HG03521 (cell line): ENCODE measurements around the gene C6orf62.
"Not testable (repeated sequence)": the region's sequence is repeated elsewhere in the genome, so short reads cannot be mapped to it uniquely, and the experiment has no call there.

Experiments
- ATAC-seq: cut with Tn5 transposase; IDR thresholded peaks from one replicate; pipeline ENCODE4 v1.9.1; 2021; ENCODE audit warnings: mild to moderate bottlenecking, moderate library complexity; ENCODE audit not compliant: unreplicated experiment

Gene C6orf62

GRCh38 chr6:24702720-24703282, 16.2 kb downstream of the C6orf62 start:
- no peak for ATAC-seq

GRCh38 chr6:24699521-24700359, 19.2 kb downstream of the C6orf62 start:
- no peak for ATAC-seq

- no peak for ATAC-seq
Measured at GRCh38 chr6:24696097-24696496, 22.9 kb downstream of the C6orf62 start.

GRCh38 chr6:24695635-24696034, 23.3 kb downstream of the C6orf62 start:
- ATAC-seq = not testable (repeated sequence)

GRCh38 chr6:24694198-24694597, 24.8 kb downstream of the C6orf62 start:
- ATAC-seq = no peak

DNA sequence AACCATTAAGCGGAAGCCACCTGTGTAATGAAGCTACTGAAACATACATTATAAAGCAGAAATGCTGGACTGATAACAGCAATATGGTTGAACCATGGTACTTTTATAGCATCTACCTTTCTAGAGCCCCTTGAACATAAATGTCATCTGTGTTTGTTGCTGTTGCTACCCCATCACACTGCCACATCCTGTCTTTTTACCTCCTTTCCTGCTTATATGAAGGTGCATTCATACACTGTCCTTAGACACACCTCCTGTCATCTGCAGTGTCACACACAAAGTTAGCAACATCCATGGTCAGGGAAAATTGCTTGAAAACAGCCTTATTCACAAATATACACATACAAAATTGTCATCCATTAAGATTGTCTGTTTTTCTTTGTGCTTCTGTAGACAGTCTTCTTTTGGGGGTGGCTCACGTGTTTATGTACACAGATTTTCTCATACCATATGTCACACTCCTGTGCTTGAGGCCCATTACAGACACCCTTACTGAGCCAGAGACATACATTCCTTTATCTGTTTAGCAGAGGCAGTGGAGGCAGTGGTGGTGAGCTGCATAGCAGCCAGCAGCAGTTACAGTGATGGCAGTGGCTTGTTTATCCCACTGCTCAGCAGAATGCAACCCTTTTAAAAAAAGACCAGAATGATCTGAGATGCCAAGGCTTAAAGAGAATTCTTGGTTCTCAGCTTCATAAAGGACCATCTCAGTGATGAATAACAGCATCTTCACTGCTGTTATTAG, 25.9 kb downstream of the C6orf62 start:
- no peak for ATAC-seq

- no peak for ATAC-seq
Measured at GRCh38 chr6:24692415-24692814, 26.5 kb downstream of the C6orf62 start.

DNA sequence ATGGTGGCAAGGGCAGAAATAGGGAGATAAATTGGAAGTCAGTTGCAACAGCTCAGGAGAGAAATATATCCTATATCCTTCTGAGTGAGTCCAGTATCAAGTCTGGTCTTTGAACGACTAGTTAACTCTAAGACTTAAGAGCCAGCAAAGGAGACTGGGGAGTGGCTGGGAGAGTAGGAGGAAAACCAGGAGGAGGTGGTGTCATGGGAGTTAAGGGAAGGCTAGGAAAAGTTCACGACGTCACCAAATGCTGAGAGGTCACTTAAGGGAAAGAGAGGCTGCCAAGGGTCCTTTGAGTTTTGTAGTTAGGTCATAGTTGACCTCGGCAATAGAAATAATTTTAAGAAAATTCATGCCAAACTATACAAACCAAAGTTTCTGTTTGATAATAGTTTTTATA, 27.0 kb downstream of the C6orf62 start:
- no peak for ATAC-seq

GRCh38 chr6:24691550-24691949, 27.4 kb downstream of the C6orf62 start:
- ATAC-seq = no peak

- ATAC-seq = no peak
Measured at GRCh38 chr6:24690593-24690992, 28.4 kb downstream of the C6orf62 start.

- ATAC-seq = no peak
Measured at GRCh38 chr6:24689964-24690363, 29.0 kb downstream of the C6orf62 start.

GRCh38 chr6:24686946-24687345, 32.0 kb downstream of the C6orf62 start:
- no peak for ATAC-seq

DNA sequence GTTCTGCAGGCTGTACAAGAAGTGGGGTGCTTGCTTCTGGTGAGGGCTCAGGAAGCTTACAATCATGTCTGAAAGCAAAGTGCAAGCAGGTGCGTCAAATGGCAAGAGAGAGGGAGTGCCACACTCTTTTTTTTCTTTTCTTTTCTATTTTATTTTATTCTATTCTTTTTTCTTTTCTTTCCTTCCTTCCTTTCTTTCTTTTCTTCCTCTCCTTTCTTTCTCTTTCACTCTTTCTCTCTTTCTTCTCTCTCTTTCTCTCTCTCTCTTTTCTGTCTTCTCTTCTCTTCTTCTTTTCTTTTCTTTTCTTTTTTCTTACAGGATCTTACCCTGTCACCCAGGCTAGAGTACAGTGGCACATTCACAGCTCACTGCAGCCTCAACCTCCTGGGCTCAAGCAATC, 32.5 kb downstream of the C6orf62 start:
- no peak for ATAC-seq

DNA sequence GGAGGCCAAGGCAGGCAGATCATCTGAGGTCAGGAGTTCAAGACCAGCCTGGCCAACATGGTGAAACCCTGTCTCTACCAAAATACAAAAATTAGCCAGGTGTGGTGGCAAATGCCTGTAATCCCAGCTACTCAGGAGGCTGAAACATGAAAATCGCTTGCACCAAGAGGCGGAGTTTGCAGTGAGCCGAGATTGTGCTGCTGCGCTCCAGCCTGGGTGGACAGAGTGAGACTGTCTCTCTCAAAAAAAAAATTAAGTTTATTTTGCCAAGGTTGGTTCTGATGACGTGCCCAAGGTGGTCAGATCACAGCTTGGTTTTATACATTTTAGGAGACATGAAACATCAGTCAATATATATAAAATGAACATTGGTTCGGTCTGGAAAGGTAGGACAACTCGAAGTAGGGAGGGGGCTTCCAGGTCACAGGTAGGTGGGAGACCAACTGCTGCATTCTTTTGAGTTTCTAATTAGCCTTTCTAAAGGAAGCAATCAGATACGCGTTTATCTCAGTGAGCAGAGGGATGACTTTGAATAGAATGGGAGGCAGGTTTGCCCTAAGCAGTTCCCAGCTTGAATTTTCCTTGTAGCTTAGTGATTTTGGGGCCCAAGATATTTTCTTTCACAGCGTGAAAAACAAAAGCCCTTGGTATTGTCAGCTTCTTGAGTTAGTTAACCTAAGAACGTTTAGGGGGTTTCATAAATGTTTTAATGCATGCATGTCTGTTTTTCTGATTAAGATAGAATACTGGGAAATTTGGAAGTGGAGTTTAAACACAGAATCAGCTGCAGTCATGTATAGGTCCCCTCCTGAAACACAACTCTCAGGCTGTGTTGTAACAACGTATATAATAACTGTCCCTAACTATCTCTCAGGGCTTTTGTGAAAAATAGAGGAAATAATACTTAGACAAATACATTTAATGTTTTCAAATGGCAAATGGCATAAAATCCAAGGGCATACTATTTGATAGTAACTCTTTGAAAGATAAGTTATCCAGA, 35.4 kb downstream of the C6orf62 start:
- no peak for ATAC-seq

GRCh38 chr6:24680582-24680981, 38.4 kb downstream of the C6orf62 start:
- no peak for ATAC-seq

DNA sequence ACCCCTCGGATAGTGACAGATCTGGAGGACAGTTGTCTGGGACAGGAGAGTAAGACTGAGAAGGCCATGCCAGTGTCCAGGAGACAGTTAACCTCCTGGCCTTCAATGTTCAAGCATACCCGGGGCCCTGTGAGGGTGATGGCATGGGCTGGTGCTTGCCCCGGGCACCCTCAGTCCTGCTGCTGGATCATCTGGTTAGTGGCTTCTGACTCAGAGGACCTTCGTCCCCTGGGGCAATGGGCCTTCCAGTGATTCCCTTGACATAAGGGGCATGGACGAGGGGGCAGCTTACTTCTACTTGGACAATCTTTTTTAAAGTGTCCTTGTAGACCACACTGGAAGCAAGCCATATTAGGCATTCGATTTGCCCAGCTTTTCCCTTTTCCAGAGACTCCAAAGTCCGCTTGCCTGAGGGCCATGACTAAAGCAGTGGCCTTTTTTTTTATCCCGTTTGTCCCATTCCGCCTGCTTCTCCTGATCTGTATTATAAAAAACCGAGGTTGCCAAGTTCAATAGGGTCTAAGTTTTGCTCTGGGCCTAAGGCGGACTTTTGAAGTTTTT, 40.1 kb downstream of the C6orf62 start:
- ATAC-seq = not testable (repeated sequence)

DNA sequence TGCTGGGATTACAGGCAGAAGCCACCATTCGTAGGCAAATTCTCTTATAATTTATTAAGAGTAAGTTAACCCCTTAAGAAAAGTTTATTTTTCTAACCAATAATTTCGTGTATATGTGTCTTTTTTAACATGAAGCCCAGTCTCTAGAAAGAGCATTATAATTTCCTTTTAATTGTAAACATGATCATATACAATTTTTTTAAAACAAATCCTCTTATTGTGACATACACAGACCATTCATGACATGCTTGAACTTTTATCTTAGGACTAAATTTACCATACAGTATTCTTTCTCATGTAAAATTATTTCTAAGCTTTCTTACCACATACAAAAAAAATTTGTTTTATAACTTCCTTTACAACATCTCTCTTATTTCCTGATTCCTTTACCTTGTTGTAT, 45.3 kb downstream of the C6orf62 start:
- ATAC-seq = no peak

DNA sequence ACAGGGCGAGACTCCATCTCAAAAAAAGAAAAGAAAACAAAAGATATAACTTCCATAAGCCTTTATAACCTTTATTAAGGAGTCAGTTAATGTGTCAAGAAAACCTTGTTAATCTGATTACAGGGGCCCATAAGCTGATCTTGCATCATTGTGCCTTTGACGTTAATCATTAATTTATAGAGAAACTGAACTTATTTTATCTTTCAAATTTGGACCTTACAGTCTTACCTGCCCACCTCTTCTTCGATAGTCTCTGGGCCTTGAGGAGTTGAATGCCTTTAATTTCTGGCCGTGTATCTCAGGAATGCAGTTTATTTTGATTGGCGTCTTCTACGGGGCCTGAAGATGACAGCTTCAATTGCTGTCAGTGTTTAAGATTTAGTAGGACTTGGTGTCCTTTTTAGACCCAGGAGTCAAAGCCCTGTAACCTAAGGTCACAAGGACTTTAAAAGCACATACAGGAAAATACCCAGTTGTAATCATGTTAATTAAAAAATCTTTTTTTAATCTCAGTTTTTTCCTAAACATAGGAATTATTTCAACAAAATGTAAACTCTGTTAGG, 46.3 kb downstream of the C6orf62 start:
- ATAC-seq = no peak

GRCh38 chr6:24671077-24671476, 47.9 kb downstream of the C6orf62 start:
- not testable (repeated sequence) for ATAC-seq

DNA sequence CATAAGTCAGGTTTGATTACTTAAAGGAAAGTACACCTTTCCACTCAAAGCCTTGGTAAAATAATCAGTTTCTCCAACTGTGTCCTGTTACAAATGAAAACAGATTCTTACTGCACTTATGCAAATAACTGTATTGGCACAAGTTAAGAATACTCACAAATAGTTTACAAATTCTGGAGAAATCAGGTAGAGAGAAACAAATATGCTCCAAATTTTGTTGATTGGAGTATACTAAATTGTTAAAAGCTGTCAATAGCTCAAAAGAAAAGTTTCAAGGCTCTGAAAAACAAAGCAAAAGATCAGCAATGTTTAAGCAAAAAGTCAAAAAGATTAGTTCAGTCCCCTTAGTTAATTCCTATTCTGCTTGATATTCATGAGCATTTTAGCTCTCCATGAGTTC, 48.5 kb downstream of the C6orf62 start:
- not testable (repeated sequence) for ATAC-seq
